GM23338 (cell line): ENCODE data around the gene FOXJ3.

Experiments
- CREB1 ChIP-seq: fragments of 250-450 bp; sonication (Bioruptor Pico); IDR thresholded peaks from 2 replicates; pipeline ENCODE4 v1.5.0; 2020; ENCODE audit warnings: low read depth, mild to moderate bottlenecking, moderate library complexity
- CTCF ChIP-seq, 2 experiments: fragments of 200-600 bp in 1 of 2; sonication (generic) in 1 of 2; conservative IDR thresholded peaks; 2 replicates each; pipeline versions ENCODE4 v1.5.1 to v1.6.1; 2016 to 2017; ENCODE audit warnings: antibody characterized with exemption in 2 of 2, low read depth in 2 of 2, mild to moderate bottlenecking in 2 of 2, moderate library complexity in 1 of 2
- EZH2 ChIP-seq: fragments of 200-600 bp; sonication (generic); IDR thresholded peaks from one replicate; pipeline ENCODE4 v1.8.0; 2017; ENCODE audit warnings: antibody characterized with exemption, mild to moderate bottlenecking, low read depth; ENCODE audit not compliant: unreplicated experiment
- POLR2AphosphoS5 ChIP-seq: IDR thresholded peaks from 2 replicates; pipeline ENCODE4 v1.6.1; 2016; ENCODE audit warnings: antibody characterized with exemption, low read depth
- ZNF114 ChIP-seq: fragments of 250-450 bp; sonication (Bioruptor Pico); IDR thresholded peaks from 2 replicates; pipeline ENCODE4 v1.5.0; 2020; ENCODE audit warnings: mild to moderate bottlenecking, moderate library complexity

DNA sequence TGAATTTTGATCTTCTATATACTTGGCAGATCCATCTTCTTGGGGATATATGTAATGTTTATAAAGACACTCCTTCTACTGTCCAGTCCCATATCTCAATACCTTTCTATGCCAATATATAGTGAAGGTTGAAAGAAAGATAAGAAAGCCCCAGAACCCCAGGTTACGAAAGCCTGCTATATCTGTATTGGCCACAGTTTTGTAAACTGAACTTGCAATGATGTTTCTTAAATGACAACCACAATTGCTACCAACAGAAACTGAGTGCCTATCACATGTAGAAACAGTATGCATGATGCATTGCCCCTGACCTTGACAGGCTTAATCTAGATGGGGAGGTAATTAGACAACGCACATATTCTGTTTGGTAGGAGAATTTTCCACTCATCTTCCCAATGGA lies 37.8 kb upstream of the FOXJ3 start:
- TF ChIP-seq CREB1 (no peak), CTCF (conservative IDR thresholded peaks at IDR 0.05; ENCODE audit: low read depth in 2 of 2) (no peak), POLR2AphosphoS5 (no peak), EZH2 (no peak), ZNF114 (no peak)
